ENCODE data around the gene RNASEH2A. TPM values are rescaled to one million over a fixed set of nuclear protein-coding genes. Genes with fewer than 3 reads are reported as not detected.

The RNASEH2A gene
- total and polyA plus RNA-seq, 2 of the 13 experiments (the other 11 are each of a cell fraction or from before 2014, with no cell fraction given), result 25.1 to 35.8 TPM

- no peak for TF ChIP-seq ZNF546 (CRISPR knock-in tag; conservative IDR thresholded peaks at IDR 0.05)
- no peak for TF ChIP-seq KLF15 (CRISPR knock-in tag; IDR thresholded peaks at IDR 0.05; ENCODE audit: borderline replicate concordance)
- TF ChIP-seq POLR2G (IDR thresholded peaks at IDR 0.05; ENCODE audit: low read depth, low read length), result peak; percentile 45; the same call in 1 of the 2 replicates
- peak; percentile 69; the same call in 1 of the 2 replicates for TF ChIP-seq ZFP90 (CRISPR knock-in tag; IDR thresholded peaks at IDR 0.05; ENCODE audit: borderline replicate concordance)
- TF ChIP-seq ZNF614 (CRISPR knock-in tag; IDR thresholded peaks at IDR 0.05; ENCODE audit: borderline replicate concordance), result peak; percentile 59; the same call in 1 of the 2 replicates
- TF ChIP-seq ZNF280D (CRISPR knock-in tag; IDR thresholded peaks at IDR 0.05), result no peak
- peak; percentile 73 for TF ChIP-seq YY1 (IDR thresholded peaks at IDR 0.05; ENCODE audit: insufficient read depth, insufficient replicate concordance, low read depth, low read length)
- TF ChIP-seq RBM39 (IDR thresholded peaks at IDR 0.05; ENCODE audit: low read depth, low read length, poor library complexity, severe bottlenecking), result peak; percentile 88
- 0 out of 2 replicates have a peak, but pooled peaks have one; percentile 18 for TF ChIP-seq ZNF629 (CRISPR knock-in tag; conservative IDR thresholded peaks at IDR 0.05)
- TF ChIP-seq GZF1 (CRISPR knock-in tag; IDR thresholded peaks at IDR 0.05), result no peak
- TF ChIP-seq ZNF124 (CRISPR knock-in tag; IDR thresholded peaks at IDR 0.05), result peak; percentile 57; the same call in 1 of the 2 replicates
- 0 out of 2 replicates have a peak, but pooled peaks have one; percentile 23 for TF ChIP-seq NAIF1 (CRISPR knock-in tag; IDR thresholded peaks at IDR 0.05; ENCODE audit: borderline replicate concordance)
- TF ChIP-seq JUND (CRISPR knock-in tag; IDR thresholded peaks at IDR 0.05), result no peak
- TF ChIP-seq SIN3B (IDR thresholded peaks at IDR 0.05; ENCODE audit: low read length), result no peak
- no peak; the same call in 1 of the 2 replicates for TF ChIP-seq PHF21A (CRISPR knock-in tag; IDR thresholded peaks at IDR 0.05)
- 0 out of 2 replicates have a peak, but pooled peaks have one; percentile 31 for TF ChIP-seq PRDM15 (CRISPR knock-in tag; IDR thresholded peaks at IDR 0.05)
- TF ChIP-seq KDM2A (CRISPR knock-in tag; IDR thresholded peaks at IDR 0.05; ENCODE audit: borderline replicate concordance, low read depth), result peak; percentile 96
- TF ChIP-seq KDM3A (CRISPR knock-in tag; IDR thresholded peaks at IDR 0.05; ENCODE audit: low read depth), result peak; percentile 93
- TF ChIP-seq ZNF276 (CRISPR knock-in tag; IDR thresholded peaks at IDR 0.05; ENCODE audit: low read depth), result no peak
- peak; percentile 40; the same call in 1 of the 2 replicates for TF ChIP-seq ZSCAN21 (CRISPR knock-in tag; IDR thresholded peaks at IDR 0.05; ENCODE audit: borderline replicate concordance)
- no peak for TF ChIP-seq SAFB2 (CRISPR knock-in tag; IDR thresholded peaks at IDR 0.05; ENCODE audit: borderline replicate concordance, low read depth)
Measured at GRCh38 chr19:12766051-12766521, 40.3 kb upstream of the RNASEH2A start (continued).
